GM23248 (cell line): Measurements from ENCODE around the gene TMPRSS15.

Experiments used
- EZH2 ChIP-seq: fragments of 200-600 bp; sonication (generic); IDR thresholded peaks from 2 replicates; pipeline ENCODE4 v1.6.1; 2018; ENCODE audit warnings: antibody characterized with exemption, mild to moderate bottlenecking; ENCODE audit not compliant: insufficient read depth, poor library complexity, severe bottlenecking
- EZH2phosphoT487 ChIP-seq: fragments of 200-600 bp; sonication (generic); IDR thresholded peaks from 2 replicates; pipeline ENCODE4 v1.6.1; 2018; ENCODE audit warnings: antibody characterized with exemption, moderate library complexity, mild to moderate bottlenecking, low read depth; ENCODE audit not compliant: insufficient read depth

DNA sequence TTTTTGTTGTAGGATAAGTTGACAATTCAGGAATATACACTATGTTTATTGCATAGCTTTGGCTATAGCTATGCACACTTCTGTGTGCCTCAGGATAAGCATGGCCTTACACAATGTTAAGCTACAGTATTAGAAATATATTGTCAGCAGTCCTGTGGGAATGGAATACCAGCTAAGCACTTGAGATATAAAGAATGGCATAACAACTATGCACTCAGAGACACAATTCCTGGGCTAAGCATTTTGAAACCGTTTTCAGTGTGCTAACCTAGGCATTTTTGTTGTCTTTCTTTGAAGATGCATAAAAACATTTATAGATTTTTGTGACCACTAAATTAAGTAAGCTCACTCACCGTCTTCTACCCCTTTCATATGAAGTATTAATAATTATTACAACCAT lies 46.8 kb downstream of the TMPRSS15 start:
- TF ChIP-seq EZH2phosphoT487 (no peak), EZH2 (no peak)
